Vagina (tissue), 2 donors: ENCODE results near the gene DLX6.

Experiments used
- POLR2A ChIP-seq, 2 donors: fragments of 450-650 bp; IDR thresholded peaks; one replicate each; pipeline ENCODE4 v1.6.1; 2017; ENCODE audit warnings: antibody characterized with exemption in 2 of 2, mild to moderate bottlenecking in 2 of 2, moderate library complexity in 2 of 2
- POLR2AphosphoS5 ChIP-seq, 2 donors: sonication (generic); formaldehyde crosslinking; IDR thresholded peaks; one replicate each; pipeline ENCODE4 v1.9.0; 2017; ENCODE audit warnings: antibody characterized with exemption in 2 of 2, mild to moderate bottlenecking in 2 of 2, low read depth in 1 of 2; ENCODE audit not compliant: insufficient read depth in 1 of 2
- TF ChIP-seq, protein P1 (sequence below), 3 experiments: fragments of 450-650 bp in 2 of 3; fragments of 200-600 bp in 1 of 3; sonication (generic) in 1 of 3; IDR thresholded peaks; one replicate each; pipeline ENCODE4 v1.5.1; 2017 to 2019; ENCODE audit warnings: antibody characterized with exemption in 3 of 3, mild to moderate bottlenecking in 2 of 3, moderate library complexity in 2 of 3

DNA sequence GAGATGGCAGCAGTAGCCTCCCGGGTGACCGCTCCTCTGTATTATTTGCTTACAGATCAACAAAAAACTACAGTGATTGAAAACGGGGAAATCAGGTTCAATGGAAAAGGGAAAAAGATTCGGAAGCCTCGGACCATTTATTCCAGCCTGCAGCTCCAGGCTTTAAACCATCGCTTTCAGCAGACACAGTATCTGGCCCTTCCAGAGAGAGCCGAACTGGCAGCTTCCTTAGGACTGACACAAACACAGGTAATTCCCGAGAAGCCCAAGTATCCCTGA, 2.2 kb downstream of the DLX6 start:
- TF ChIP-seq, protein P1, sequence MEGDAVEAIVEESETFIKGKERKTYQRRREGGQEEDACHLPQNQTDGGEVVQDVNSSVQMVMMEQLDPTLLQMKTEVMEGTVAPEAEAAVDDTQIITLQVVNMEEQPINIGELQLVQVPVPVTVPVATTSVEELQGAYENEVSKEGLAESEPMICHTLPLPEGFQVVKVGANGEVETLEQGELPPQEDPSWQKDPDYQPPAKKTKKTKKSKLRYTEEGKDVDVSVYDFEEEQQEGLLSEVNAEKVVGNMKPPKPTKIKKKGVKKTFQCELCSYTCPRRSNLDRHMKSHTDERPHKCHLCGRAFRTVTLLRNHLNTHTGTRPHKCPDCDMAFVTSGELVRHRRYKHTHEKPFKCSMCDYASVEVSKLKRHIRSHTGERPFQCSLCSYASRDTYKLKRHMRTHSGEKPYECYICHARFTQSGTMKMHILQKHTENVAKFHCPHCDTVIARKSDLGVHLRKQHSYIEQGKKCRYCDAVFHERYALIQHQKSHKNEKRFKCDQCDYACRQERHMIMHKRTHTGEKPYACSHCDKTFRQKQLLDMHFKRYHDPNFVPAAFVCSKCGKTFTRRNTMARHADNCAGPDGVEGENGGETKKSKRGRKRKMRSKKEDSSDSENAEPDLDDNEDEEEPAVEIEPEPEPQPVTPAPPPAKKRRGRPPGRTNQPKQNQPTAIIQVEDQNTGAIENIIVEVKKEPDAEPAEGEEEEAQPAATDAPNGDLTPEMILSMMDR (IDR thresholded peaks at IDR 0.05), result no peak
- TF ChIP-seq POLR2A (IDR thresholded peaks at IDR 0.05) (no peak), POLR2AphosphoS5 (IDR thresholded peaks at IDR 0.05; ENCODE audit: insufficient read depth in 1 of 2, low read depth in 1 of 2) (no peak)
